Panc1 (cell line): ENCODE data around the gene NRDC.

Experiments used
- POLR2AphosphoS5 ChIP-seq: IDR thresholded peaks from 2 replicates; pipeline ENCODE4 v1.6.1; 2012; ENCODE audit warnings: mild to moderate bottlenecking, low read depth, low read length, moderate library complexity
- SIN3A ChIP-seq: IDR thresholded peaks from 2 replicates; pipeline ENCODE4 v1.6.1; 2012; ENCODE audit warnings: low read depth, mild to moderate bottlenecking, low read length, moderate library complexity, borderline replicate concordance; ENCODE audit not compliant: insufficient read depth
- TF ChIP-seq, protein P1 (sequence below): fragments of 450-650 bp; IDR thresholded peaks from 2 replicates; pipeline ENCODE4 v1.5.1; 2017; ENCODE audit warnings: mild to moderate bottlenecking

DNA sequence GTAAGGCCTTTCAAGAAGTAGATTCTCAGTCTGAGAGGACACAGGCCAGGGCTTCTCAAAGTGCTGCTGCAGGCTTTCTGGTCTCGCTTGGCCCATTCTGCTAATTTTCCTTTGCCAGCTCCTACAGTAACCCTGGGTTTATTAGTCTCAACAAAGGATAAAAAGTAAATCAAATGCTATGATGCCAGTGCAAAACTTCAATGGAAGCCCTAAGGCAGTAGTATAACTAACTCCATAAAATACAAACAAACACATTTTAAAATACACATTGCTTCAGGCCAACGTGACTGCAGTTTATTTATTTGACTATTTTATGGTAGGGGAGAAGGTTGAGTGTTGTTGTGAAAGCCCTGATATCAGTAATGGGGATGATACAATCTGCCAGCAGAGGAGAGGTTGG lies 89.6 kb downstream of the NRDC start:
- no peak for TF ChIP-seq SIN3A
- TF ChIP-seq, protein P1, sequence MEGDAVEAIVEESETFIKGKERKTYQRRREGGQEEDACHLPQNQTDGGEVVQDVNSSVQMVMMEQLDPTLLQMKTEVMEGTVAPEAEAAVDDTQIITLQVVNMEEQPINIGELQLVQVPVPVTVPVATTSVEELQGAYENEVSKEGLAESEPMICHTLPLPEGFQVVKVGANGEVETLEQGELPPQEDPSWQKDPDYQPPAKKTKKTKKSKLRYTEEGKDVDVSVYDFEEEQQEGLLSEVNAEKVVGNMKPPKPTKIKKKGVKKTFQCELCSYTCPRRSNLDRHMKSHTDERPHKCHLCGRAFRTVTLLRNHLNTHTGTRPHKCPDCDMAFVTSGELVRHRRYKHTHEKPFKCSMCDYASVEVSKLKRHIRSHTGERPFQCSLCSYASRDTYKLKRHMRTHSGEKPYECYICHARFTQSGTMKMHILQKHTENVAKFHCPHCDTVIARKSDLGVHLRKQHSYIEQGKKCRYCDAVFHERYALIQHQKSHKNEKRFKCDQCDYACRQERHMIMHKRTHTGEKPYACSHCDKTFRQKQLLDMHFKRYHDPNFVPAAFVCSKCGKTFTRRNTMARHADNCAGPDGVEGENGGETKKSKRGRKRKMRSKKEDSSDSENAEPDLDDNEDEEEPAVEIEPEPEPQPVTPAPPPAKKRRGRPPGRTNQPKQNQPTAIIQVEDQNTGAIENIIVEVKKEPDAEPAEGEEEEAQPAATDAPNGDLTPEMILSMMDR, result no peak
- TF ChIP-seq POLR2AphosphoS5, result no peak
